Endothelial cell of umbilical vein (primary cell): ENCODE data around the gene FGFR3. TPM values are rescaled to one million over a fixed set of nuclear protein-coding genes. Genes with fewer than 3 reads are reported as not detected.

ENCODE experiments used
- BruUV-seq: library from RNA; stranded (reverse); fragments of 400-500 nt; replicated peaks from 2 replicates; lab custom pipeline; 2021; lab: Mats Ljungman, UMichigan
- CTCF ChIA-PET: fragments of 300-600, 350-600 bp; sonication (Branson Sonifier 250); formaldehyde crosslinking; loops from one replicate; lab custom pipeline; 2021; ENCODE audit warnings: antibody characterized with exemption, inconsistent platforms; lab: Charles Lee
- POLR2A ChIA-PET: fragments of 300-600, 350-600 bp; sonication (Branson Sonifier 250); formaldehyde crosslinking; loops from one replicate; lab custom pipeline; 2021; ENCODE audit warnings: antibody characterized with exemption, inconsistent platforms; lab: Charles Lee
- DNase-seq: peaks from one replicate; pipeline ENCODE4 v3.0.0-alpha.2; 2011; ENCODE audit warnings: low read depth, low spot score
- FAIRE-seq: peaks from 2 replicates; lab custom pipeline; 2011; peaks lifted over from hg19 to GRCh38; lab: Jason Lieb, UNC
- H2AFZ ChIP-seq: 2 replicates; pipeline ENCODE4 v1.6.0; 2012; ENCODE audit warnings: low read depth, low read length, control low read depth, inconsistent platforms
- H3K27ac ChIP-seq: 2 replicates; pipeline ENCODE4 v1.5.1; 2011; ENCODE audit warnings: low read depth, mild to moderate bottlenecking, control low read depth, low read length, moderate library complexity; ENCODE audit not compliant: insufficient read depth
- H3K27me3 ChIP-seq, 2 experiments: 2 replicates each; pipeline versions ENCODE4 v1.6.0 to v1.6.1; 2011; ENCODE audit warnings: low read length in 2 of 2, mixed read lengths in 1 of 2; ENCODE audit not compliant: control insufficient read depth in 2 of 2, insufficient read depth in 2 of 2
- H3K36me3 ChIP-seq, 2 experiments: 2 replicates in 1 of 2; 3 replicates in 1 of 2; pipeline ENCODE4 v1.5.1; 2011; ENCODE audit warnings: low read length in 2 of 2, mild to moderate bottlenecking in 1 of 2, moderate library complexity in 1 of 2; ENCODE audit not compliant: control insufficient read depth in 2 of 2, insufficient read depth in 2 of 2; ENCODE audit errors: extremely low read depth in 1 of 2
- H3K4me1 ChIP-seq: 3 replicates; pipeline ENCODE4 v1.5.1; 2011; ENCODE audit warnings: mild to moderate bottlenecking, low read length; ENCODE audit not compliant: control insufficient read depth, insufficient read depth; ENCODE audit errors: extremely low read depth
- H3K4me2 ChIP-seq: 2 replicates; pipeline ENCODE4 v1.6.1; 2011; ENCODE audit warnings: low read length, control low read depth, mixed read lengths; ENCODE audit not compliant: insufficient read depth
- H3K4me3 ChIP-seq, 3 experiments: fragments of 200-600 bp in 1 of 3; sonication (generic), shearing (Covaris generic) in 1 of 3; replicated peaks in 1 of 3; 2 replicates each; pipeline ENCODE4 v1.5.1; 2011 to 2016; ENCODE audit warnings: control low read depth in 3 of 3, low read length in 3 of 3, mild to moderate bottlenecking in 2 of 3, inconsistent platforms in 1 of 3, low read depth in 1 of 3, moderate library complexity in 1 of 3; ENCODE audit not compliant: insufficient read depth in 1 of 3
- H3K79me2 ChIP-seq: 2 replicates; pipeline ENCODE4 v1.6.0; 2012; ENCODE audit warnings: low read length, inconsistent platforms; ENCODE audit not compliant: control insufficient read depth, insufficient read depth
- H3K9ac ChIP-seq: replicated peaks from 2 replicates; pipeline ENCODE3; 2011; ENCODE audit warnings: low read length, control low read depth; ENCODE audit not compliant: insufficient read depth; ENCODE audit errors: extremely low read depth
- H3K9me1 ChIP-seq: replicated peaks from 3 replicates; pipeline ENCODE4 v1.6.0; 2011; ENCODE audit warnings: mild to moderate bottlenecking, low read length; ENCODE audit not compliant: control insufficient read depth, insufficient read depth; ENCODE audit errors: extremely low read depth
- H3K9me3 ChIP-seq: replicated peaks from 2 replicates; pipeline ENCODE4 v1.5.1; 2012; ENCODE audit warnings: low read length, inconsistent platforms; ENCODE audit not compliant: control insufficient read depth, insufficient read depth
- H4K20me1 ChIP-seq: replicated peaks from 2 replicates; pipeline ENCODE3; 2011; ENCODE audit warnings: mild to moderate bottlenecking, low read length; ENCODE audit not compliant: control insufficient read depth, insufficient read depth; ENCODE audit errors: extremely low read depth
- CTCF ChIP-seq, 2 donors: IDR thresholded peaks; 1 replicate in 1 of 2; 2 replicates in 1 of 2; pipeline ENCODE4 v1.5.1; 2011; ENCODE audit warnings: low read length in 2 of 2, mild to moderate bottlenecking in 2 of 2, moderate library complexity in 2 of 2, control low read depth in 1 of 2, inconsistent platforms in 1 of 2, low read depth in 1 of 2; ENCODE audit not compliant: insufficient read depth in 1 of 2; ENCODE audit errors: extremely low read depth in 1 of 2
- EZH2 ChIP-seq: IDR thresholded peaks from 2 replicates; pipeline ENCODE4 v1.6.1; 2012; ENCODE audit warnings: borderline replicate concordance, low read depth, mild to moderate bottlenecking, moderate library complexity, low read length, inconsistent platforms; ENCODE audit not compliant: severe bottlenecking
- FOS ChIP-seq: IDR thresholded peaks from 2 replicates; pipeline ENCODE4 v1.6.1; 2011; ENCODE audit warnings: mild to moderate bottlenecking, low read length, moderate library complexity, borderline replicate concordance; ENCODE audit not compliant: insufficient read depth
- GATA2 ChIP-seq: IDR thresholded peaks from 2 replicates; pipeline ENCODE4 v1.7.0; 2011; ENCODE audit warnings: low read depth, mild to moderate bottlenecking, moderate library complexity, mixed read lengths, low read length; ENCODE audit not compliant: insufficient read length, insufficient read depth
- JUN ChIP-seq: IDR thresholded peaks from 2 replicates; pipeline ENCODE4 v1.6.1; 2011; ENCODE audit warnings: borderline replicate concordance, low read depth; ENCODE audit not compliant: insufficient read length, insufficient read depth
- MAX ChIP-seq: IDR thresholded peaks from 2 replicates; pipeline ENCODE4 v1.6.1; 2011; ENCODE audit not compliant: insufficient read depth, insufficient read length
- MYC ChIP-seq: IDR thresholded peaks from one replicate; pipeline ENCODE4 v1.6.1; 2011; ENCODE audit warnings: mild to moderate bottlenecking, low read depth, low read length
- POLR2A ChIP-seq: IDR thresholded peaks from 2 replicates; pipeline ENCODE4 v1.6.1; 2012; ENCODE audit warnings: low read depth, mild to moderate bottlenecking, control low read depth, low read length
- POLR2AphosphoS5 ChIP-seq: IDR thresholded peaks from 2 replicates; pipeline ENCODE4 v1.6.1; 2012; ENCODE audit warnings: low read depth, mild to moderate bottlenecking, control low read depth, low read length, moderate library complexity; ENCODE audit not compliant: insufficient read depth
- dilution Hi-C: fragments of 300-500 bp; cut with MboI; formaldehyde crosslinking; loops from one replicate; pipeline ENCODE4 v1.15.0; 2019; ENCODE audit warnings: low sequenced_read_pairs; ENCODE audit not compliant: extremely low pct_ligation_motif_present
- intact Hi-C: fragments of 100-400 bp; cut with micrococcal nuclease; formaldehyde crosslinking; loops from one replicate; pipeline ENCODE4 v1.10.0; 2022
- polyA plus RNA-seq, 4 experiments: library from polyadenylated mRNA; depleted of rRNA in 3 of 4; stranded (reverse) in 3 of 4; unstranded in 1 of 4; fragments of >200 nt; gene quantifications; 2 replicates each; pipeline versions ENCODE4 v1.2.1 to v1.2.3, GENCODE V29; 2011 to 2012; ENCODE audit warnings: missing spikeins in 1 of 4
- total RNA-seq: library from RNA; stranded (reverse); gene quantifications from 2 replicates; pipeline ENCODE4 v1.2.3, GENCODE V29; 2021

FGFR3 gene
- total and polyA plus RNA-seq, 2 donors (not counting 3 experiments of a cell fraction or from before 2014, with no cell fraction given): 0.73 to 1.2 TPM

- intact Hi-C loops: no loop called here
- Histone ChIP-seq H3K9me1 (no peaks in the 10 kb centered on the region), H3K4me1 (no peaks in the 10 kb centered on the region), H4K20me1 (no peaks in the 10 kb centered on the region), H3K79me2 (no peaks in the 10 kb centered on the region), H3K27ac (no peak overlapping the region), H3K27me3 (no peaks in the 10 kb centered on the region), H3K9me3 (no peaks in the 10 kb centered on the region), H3K4me3 (no peak overlapping the region), H2AFZ (no peak overlapping the region), H3K9ac (no peak overlapping the region), H3K4me2 (no peak overlapping the region), H3K36me3 (peaks cover 6 to 40% of the 10 kb centered on the region in 2 experiments)
- BruUV-seq: no TSS peak
- TF ChIP-seq MAX: no peak
- no peak for TF ChIP-seq POLR2A
- TF ChIP-seq POLR2AphosphoS5: no peak
- no peak for TF ChIP-seq EZH2
- TF ChIP-seq GATA2: no peak
- dilution Hi-C loops: no loop called here
- FAIRE-seq: no peak
- CTCF ChIA-PET: interaction anchor here (1.3 to 1.8 kb wide), 4 partner anchors 9 to 91 kb away, joined by 3 to 7 read pairs (median 4); no protein-coding TSS in a partner anchor
- DNase-seq: no peak
- POLR2A ChIA-PET: no interaction called here
These were observed 26.7 kb downstream of the FGFR3 start for GRCh38 chr4:1819816-1820215.

- Histone ChIP-seq H3K79me2 (no peaks in the 10 kb centered on the region), H2AFZ (no peak overlapping the region), H4K20me1 (no peaks in the 10 kb centered on the region), H3K27me3 (no peaks in the 10 kb centered on the region), H3K36me3 (peaks cover 6 to 38% of the 10 kb centered on the region in 2 experiments), H3K9me3 (no peaks in the 10 kb centered on the region), H3K4me1 (no peaks in the 10 kb centered on the region), H3K9ac (no peak overlapping the region), H3K4me3 (no peak overlapping the region), H3K9me1 (no peaks in the 10 kb centered on the region), H3K27ac (no peak overlapping the region), H3K4me2 (no peak overlapping the region)
- POLR2A ChIA-PET: no interaction called here
- intact Hi-C loops: no loop called here
- no TSS peak for BruUV-seq
- dilution Hi-C loops: no loop called here
- CTCF ChIA-PET: no interaction called here
- no peak for DNase-seq
- no peak for FAIRE-seq
- TF ChIP-seq GATA2 (no peak), POLR2A (no peak), CTCF (IDR thresholded peaks at IDR 0.05; ENCODE audit: extremely low read depth in 1 of 2, insufficient read depth in 1 of 2, low read depth in 1 of 2, low read length in 2 of 2) (no peak), MYC (no peak), JUN (no peak), EZH2 (no peak), POLR2AphosphoS5 (no peak), FOS (no peak), MAX (no peak)
These were observed 28.8 kb downstream of the FGFR3 start for GRCh38 chr4:1821679-1822567.
